ENCODE results near the gene L3MBTL4.
"Not testable (repeated sequence)": the region's sequence is repeated elsewhere in the genome, so short reads cannot be mapped to it uniquely, and the experiment has no call there.

L3MBTL4 gene
- 0 to 2.6 (median 1.4) reads per million in 4 experiments for total RNA-seq

DNA sequence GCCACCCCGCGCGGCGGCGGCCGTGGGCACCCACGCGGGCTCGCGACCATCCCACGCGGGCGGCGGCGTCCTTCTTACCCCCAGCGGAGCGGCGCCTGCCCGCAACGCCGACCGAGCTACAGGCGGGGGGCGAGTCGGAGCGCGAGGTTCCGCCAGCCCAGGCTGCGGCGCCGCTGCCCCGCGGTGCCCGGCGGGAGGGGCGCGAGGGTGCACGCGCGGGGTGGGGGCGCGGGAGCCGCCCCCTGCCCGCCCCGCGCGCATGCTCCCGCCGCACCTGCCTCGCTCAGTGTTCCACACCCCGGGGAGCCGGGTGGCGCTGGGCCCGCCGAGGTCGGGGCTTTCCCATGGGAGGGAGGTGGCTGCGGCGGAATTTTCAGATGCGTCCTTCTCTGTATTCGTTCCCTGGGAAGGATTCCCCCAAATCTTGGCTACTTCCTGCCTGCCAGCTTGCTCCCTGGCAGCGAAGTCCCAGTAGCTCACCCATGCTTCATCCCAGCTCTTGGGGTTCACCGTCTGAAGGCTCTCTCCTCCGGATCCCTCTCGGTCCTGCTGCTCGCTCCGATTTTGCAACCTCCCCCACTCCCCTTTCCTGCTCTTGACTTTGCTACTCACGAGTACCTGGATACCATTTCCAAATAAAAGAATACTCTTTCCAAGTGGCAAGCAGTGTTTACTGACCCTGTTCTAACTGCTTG, at the start of gene L3MBTL4:
Gene L3MBTL4, minus strand, starts transcription at position 189 of the 695 bp plus-strand sequence. CDS start 103,286 bp downstream, outside the sequence.
- no peak for DNase-seq

GRCh38 chr18:6452194-6452593, 37.5 kb upstream of the L3MBTL4 start:
- DNase-seq = no peak

GRCh38 chr18:6449213-6449612, 34.5 kb upstream of the L3MBTL4 start:
- no peak for DNase-seq

DNA sequence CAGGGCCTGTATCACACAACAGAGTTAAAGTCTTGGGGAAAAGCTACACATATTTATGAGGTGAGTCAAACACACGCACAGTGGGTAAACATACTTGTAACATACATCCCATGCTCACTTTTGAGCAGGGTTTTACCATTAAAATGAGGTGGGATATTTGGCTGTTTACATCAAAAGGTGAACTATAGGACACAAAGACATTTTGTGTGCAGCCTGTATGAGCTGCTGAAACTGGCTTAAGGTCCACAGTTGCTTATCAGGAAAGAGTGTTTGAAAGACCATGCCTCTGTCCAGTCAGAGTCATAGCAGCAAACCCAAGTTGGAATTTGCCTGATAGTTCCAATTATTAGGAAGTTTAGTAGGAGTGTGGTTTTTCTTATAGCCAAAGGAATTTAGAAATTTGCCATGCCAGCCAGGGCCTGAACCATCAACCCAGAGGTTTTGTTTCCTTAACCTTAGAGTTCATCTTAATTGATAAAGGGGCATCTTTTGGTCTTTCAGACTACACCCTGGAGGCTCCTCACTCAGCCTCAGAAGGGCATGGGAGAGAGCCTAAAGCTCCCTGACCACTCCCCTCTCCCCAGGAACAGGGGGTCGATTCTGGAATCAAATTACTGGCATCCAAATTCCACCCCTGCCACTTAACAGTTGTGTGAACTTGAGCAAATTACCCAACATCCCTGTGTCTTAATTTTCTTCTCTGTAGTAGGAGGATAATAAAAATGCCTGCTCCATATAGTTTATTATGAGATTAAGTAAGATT, 29.9 kb upstream of the L3MBTL4 start:
- no peak for DNase-seq

GRCh38 chr18:6441200-6441599, 26.5 kb upstream of the L3MBTL4 start:
- DNase-seq = no peak

DNA sequence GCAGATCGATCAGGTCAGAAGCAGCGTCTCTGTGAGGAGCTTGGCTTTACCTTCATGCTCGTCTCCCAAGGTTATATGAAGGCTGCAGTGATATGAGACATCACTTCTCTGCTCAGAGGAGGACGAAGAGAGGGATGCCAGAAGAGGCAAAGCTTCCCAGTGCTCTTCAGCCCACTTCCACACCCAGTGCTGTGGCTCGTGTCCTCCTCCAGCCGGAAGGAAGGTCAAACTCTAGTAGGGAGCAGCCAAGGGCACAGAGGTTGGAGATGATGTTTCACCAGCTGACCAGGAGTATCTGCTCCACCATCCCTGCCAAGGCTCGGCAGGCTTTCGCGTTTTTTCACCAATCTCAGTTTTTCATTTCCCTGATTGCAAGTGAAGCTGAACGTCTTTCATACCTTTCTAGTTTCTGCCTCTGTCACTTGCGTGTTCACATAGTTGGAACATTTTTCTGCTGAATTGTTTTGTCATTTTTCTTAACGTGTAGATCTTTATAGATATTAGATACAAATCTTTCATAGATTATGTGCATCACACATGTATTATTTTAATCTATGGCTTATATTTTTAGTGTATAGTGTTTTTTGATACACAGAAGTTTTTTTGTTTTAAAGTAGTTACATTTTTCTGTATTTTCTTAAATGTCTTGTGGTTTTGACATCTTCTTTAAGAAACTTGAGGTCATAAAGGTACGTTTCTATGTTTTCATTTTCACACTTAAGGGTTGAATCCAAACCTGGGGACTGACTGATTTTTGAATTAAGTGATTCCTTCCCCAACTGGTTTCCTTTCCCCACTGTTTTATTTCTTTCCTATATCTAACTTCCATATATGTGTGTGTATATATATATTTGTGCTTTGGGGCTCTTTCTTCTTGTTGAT, 23.5 kb upstream of the L3MBTL4 start:
- no peak for DNase-seq

DNA sequence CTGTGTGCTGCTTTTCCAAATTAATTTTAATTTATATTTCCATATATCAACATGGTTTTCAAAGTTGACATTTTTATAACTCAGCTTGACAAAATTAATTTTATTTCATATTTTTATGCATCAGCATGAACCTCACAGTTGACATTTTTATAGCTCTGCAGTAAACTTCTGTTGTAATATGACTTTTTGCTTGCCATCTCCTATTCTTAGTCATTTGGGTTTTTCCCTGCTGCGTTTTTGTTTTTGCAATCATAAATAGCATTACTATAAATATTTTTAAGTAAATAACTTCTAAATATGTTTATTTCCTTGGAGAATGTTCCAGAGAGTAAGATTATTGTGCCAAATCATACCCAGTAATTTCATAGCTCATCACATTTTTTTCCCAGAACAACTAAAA, 21.0 kb upstream of the L3MBTL4 start:
- no peak for DNase-seq

DNA sequence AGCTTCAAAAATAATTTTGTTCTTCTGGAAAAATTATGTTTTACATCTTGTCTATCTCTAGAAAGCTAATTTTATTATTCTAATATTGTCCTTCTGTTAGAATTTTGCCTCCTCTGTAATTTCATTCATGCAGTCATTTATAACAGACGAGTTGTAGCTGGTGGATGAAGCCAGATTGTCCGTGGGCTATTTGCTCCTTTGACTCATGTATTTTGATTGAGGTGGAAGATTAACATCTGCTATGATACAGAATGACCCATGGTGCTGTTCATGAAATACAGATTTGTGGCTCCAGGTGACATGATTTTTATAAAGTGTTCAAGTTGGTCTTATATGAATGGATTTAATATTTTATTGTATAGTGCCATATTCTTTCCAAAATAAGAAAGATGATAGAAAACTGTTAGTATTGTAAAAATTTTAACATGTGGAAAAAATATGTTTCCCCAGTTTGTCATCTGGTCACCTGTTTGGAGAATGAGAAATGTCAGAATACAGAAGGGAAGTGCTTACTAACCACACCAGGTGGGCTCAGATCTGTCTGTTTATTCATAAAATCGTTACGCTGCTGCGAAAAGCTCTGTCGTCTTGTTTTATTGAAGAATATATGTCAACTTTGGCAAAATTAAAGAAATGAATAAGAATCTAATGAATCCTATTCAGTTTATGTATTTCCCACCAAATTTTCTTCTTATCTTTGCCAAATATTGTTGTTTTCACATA, 20.4 kb upstream of the L3MBTL4 start:
- DNase-seq = no peak

GRCh38 chr18:6434481-6434880, 19.8 kb upstream of the L3MBTL4 start:
- DNase-seq = no peak

DNA sequence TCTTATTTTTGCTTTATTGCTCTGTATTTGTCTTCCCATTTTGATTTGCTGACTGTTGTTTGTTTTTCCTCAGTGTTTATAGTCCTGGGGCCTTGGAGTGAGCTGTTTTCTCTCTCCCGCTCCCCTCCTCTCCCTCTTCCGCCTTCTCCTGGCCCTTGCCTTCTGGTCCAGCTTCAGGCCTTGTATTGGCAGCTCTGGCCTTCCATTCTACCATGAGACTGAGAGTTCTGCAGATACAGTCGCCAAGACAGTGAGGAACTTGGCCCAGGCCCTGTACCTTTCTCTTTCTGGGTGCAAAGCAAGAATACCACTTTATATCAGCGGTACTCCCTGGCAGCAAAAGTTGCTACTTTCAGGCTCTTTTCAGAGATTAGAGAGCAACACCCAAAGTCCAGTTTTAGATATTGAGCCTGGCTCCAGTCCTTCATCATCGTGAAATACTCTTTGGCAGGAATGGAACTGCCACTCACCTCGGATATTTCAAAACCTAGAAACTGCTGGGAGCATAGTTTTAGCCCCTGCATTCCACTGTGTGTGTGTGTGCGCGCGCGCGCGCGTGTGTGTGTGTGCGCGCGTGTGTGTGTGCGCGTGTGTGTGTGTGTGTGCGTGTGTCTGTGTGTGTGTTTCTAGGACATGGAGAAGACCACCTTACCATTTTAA, 17.1 kb upstream of the L3MBTL4 start:
- DNase-seq = no peak

- DNase-seq = no peak
Observed at GRCh38 chr18:6428851-6429395, 14.2 kb upstream of the L3MBTL4 start.

DNA sequence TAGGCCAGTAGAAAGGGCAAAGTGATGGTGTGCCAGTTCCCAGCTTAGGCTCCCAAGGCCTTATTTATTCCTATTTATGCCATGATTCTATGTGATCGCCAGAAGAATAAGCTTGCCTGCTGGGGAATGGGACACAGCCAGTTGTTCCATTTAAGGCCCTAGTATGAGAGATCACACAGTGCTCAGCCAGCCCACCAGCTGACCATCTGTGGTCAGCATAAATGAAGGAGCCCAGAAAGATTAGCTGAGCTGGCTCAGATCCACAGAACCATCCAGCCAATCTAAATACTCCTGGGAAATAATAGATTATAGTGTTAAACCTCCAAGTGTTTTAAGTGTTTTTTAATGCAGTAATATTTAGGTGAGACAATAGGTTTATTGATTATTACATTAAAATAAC, 12.6 kb upstream of the L3MBTL4 start:
- no peak for DNase-seq

DNA sequence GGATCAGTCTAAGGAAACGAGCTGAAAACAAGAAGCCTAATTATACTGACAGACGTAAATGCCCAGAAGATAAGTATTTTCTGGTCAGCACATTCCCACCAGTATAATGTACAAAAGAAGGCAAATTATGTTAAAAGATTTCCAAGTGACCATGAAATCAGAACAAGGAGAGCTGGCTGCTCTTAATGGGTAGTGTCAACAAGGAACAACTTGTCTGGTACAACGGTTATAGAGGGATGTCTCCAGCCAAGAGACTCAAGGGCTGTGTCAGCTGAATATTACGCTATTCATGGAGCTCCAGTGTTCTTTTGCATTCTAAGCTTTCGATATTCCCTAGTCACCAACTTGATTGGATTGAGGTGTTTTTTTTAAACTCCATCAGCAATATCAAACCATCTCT, 8.6 kb upstream of the L3MBTL4 start:
- DNase-seq = no peak

GRCh38 chr18:6414118-6414722, 491 bp downstream of the L3MBTL4 start:
- no peak for DNase-seq

GRCh38 chr18:6413579-6414117, 1.1 kb downstream of the L3MBTL4 start:
- no peak for DNase-seq

DNA sequence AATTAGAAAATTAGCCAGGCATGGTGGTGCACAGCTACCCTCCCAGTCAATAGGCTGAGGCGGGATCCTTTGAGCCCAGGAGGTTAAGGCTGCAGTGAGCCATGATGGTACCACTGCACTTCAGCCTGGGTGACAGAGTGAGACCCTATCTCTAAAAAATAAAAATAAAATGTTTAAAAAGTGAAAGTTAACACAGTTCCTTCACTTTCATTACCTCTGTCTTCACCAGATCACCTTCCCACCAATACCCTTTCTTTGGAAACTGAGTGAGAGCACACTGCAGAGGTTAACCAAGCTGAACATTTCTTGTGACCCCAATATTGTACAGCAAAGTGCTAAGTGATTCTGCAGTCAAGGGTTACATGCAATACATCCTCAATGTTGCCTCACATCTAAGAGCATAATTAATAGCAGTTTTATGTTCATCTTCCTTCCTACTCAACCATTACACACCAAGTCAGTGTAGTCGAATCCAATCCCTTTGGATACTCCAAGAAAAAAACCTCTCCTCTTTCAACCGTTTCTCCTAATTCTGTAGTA, 1.7 kb downstream of the L3MBTL4 start:
- DNase-seq = no peak

DNA sequence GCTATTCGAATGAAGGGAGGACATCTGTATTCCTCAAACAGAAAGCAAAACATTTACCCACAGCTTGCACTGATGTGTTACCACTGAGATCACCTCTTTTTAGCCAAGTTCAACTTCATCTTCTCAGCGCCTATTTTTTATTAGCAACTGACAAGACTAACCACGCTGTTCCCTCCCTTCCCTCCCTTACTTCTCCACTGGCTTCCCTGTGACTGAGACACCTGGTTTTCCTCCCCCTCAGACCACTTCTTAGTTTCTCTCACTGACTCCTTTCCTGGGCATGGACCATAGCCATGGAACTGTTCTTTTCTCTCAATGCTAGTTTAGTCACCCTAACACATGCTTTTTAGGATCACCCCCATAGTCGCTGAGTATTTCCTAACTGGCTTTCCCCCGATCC, 3.3 kb downstream of the L3MBTL4 start:
- no peak for DNase-seq

- DNase-seq = no peak
Observed at GRCh38 chr18:6409933-6410332, 4.8 kb downstream of the L3MBTL4 start.

- DNase-seq = not testable (repeated sequence)
Observed at GRCh38 chr18:6408543-6408942, 6.2 kb downstream of the L3MBTL4 start.

GRCh38 chr18:6406910-6407470, 7.7 kb downstream of the L3MBTL4 start:
- no peak for DNase-seq
